GM12878 (cell line): ENCODE results near the gene PTPRM. TPM values are rescaled to one million over a fixed set of nuclear protein-coding genes. Genes with fewer than 3 reads are reported as not detected.

Experiments used
- ATAC-seq: fragments of 200-7000 bp; cut with Tn5 transposase; 3 replicates; pipeline ENCODE4 v1.9.1; 2020; ENCODE audit warnings: mild to moderate bottlenecking, moderate library complexity
- BruUV-seq: library from RNA; stranded (reverse); fragments of 400-500 nt; replicated peaks from 2 replicates; lab custom pipeline; 2021; lab: Mats Ljungman, UMichigan
- CTCF ChIA-PET: fragments of 300-600 bp; sonication (Branson Sonifier 250); formaldehyde crosslinking; extraction: SDS; loops from one replicate; lab custom pipeline; 2021; ENCODE audit warnings: inconsistent platforms; lab: Yijun Ruan, JAX
- POLR2A ChIA-PET: fragments of 350-600 bp; formaldehyde crosslinking; extraction: SDS; loops from one replicate; lab custom pipeline; 2021; ENCODE audit warnings: inconsistent platforms; lab: Charles Lee
- RAD21 ChIA-PET: fragments of 300-600 bp; sonication (Branson Sonifier 250); formaldehyde crosslinking; loops from one replicate; lab custom pipeline; 2023; ENCODE audit warnings: antibody characterized with exemption; ENCODE audit not compliant: unreplicated experiment; lab: Charles Lee
- SMC1A ChIA-PET: fragments of 300-600 bp; sonication (Branson Sonifier 250); formaldehyde crosslinking; loops from one replicate; lab custom pipeline; 2023; ENCODE audit not compliant: unreplicated experiment, uncharacterized antibody; lab: Charles Lee
- DNase-seq: peaks from one replicate; pipeline ENCODE4 v3.0.0-alpha.2; 2011; ENCODE audit warnings: low read depth, low spot score
- FAIRE-seq: peaks from 3 replicates; lab custom pipeline; 2011; peaks lifted over from hg19 to GRCh38; lab: Jason Lieb, UNC
- H2AFZ ChIP-seq: 2 replicates; pipeline ENCODE4 v1.6.0; 2011; ENCODE audit warnings: low read depth, low read length, control low read depth; ENCODE audit not compliant: control insufficient read depth
- H3K27ac ChIP-seq: 2 replicates; pipeline ENCODE4 v1.5.1; 2011; ENCODE audit warnings: control low read depth; ENCODE audit not compliant: control insufficient read depth, insufficient read depth
- H3K27me3 ChIP-seq, 2 experiments: replicated peaks in 1 of 2; 2 replicates each; pipeline versions ENCODE4 v1.6.0 to v1.6.1; 2011; ENCODE audit warnings: low read length in 1 of 2; ENCODE audit not compliant: control insufficient read depth in 2 of 2, insufficient read depth in 2 of 2
- H3K36me3 ChIP-seq, 2 experiments: 2 replicates each; pipeline ENCODE4 v1.5.1; 2011; ENCODE audit warnings: low read length in 1 of 2; ENCODE audit not compliant: control insufficient read depth in 2 of 2, insufficient read depth in 2 of 2
- H3K4me1 ChIP-seq: 2 replicates; pipeline ENCODE4 v1.6.1; 2011; ENCODE audit warnings: mild to moderate bottlenecking, low read length, moderate library complexity, mixed read lengths; ENCODE audit not compliant: control insufficient read depth, insufficient read depth
- H3K4me2 ChIP-seq: 2 replicates; pipeline ENCODE4 v1.6.0; 2011; ENCODE audit warnings: control low read depth; ENCODE audit not compliant: control insufficient read depth, insufficient read depth
- H3K4me3 ChIP-seq: fragments of 200-600 bp; sonication (generic); 2 replicates; pipeline ENCODE4 v1.5.1; 2016
- H3K79me2 ChIP-seq: 2 replicates; pipeline ENCODE4 v1.6.0; 2011; ENCODE audit warnings: low read length; ENCODE audit not compliant: control insufficient read depth, insufficient read depth
- H3K9ac ChIP-seq: 2 replicates; pipeline ENCODE4 v1.8.0; 2011; ENCODE audit warnings: low read length, control low read depth, mixed read lengths; ENCODE audit not compliant: control insufficient read depth, insufficient read depth
- H3K9me3 ChIP-seq: replicated peaks from 3 replicates; pipeline ENCODE4 v1.5.1; 2011; ENCODE audit warnings: mild to moderate bottlenecking, low read length; ENCODE audit not compliant: control insufficient read depth, insufficient read depth
- H4K20me1 ChIP-seq: 2 replicates; pipeline ENCODE4 v1.6.0; 2011; ENCODE audit not compliant: control insufficient read depth, insufficient read depth
- EP300 ChIP-seq, 2 experiments: fragments of 150-350 bp in 1 of 2; IDR thresholded peaks; 2 replicates each; pipeline ENCODE4 v1.6.1; 2011 to 2012; ENCODE audit warnings: low read depth in 2 of 2, low read length in 2 of 2, borderline replicate concordance in 1 of 2, improper control_type of control experiment in 1 of 2, inconsistent platforms in 1 of 2; ENCODE audit not compliant: control insufficient read depth in 1 of 2
- NR2C1 ChIP-seq: fragments of 450-650 bp; IDR thresholded peaks from 2 replicates; pipeline ENCODE4 v1.6.1; 2017; ENCODE audit warnings: antibody characterized with exemption, mild to moderate bottlenecking, moderate library complexity
- PAX8 ChIP-seq: fragments of 450-650 bp; IDR thresholded peaks from 2 replicates; pipeline ENCODE4 v1.6.1; 2017; ENCODE audit warnings: mild to moderate bottlenecking, moderate library complexity
- POU2F2 ChIP-seq: IDR thresholded peaks from 3 replicates; pipeline ENCODE4 v1.6.1; 2011; ENCODE audit warnings: low read depth, mild to moderate bottlenecking, low read length, borderline replicate concordance
- STAT1 ChIP-seq: fragments of 450-650 bp; conservative IDR thresholded peaks from 2 replicates; pipeline ENCODE4 v1.6.1; 2014; ENCODE audit warnings: antibody characterized with exemption, mild to moderate bottlenecking
- TCF7 ChIP-seq: IDR thresholded peaks from 2 replicates; pipeline ENCODE4 v1.6.1; 2014; ENCODE audit warnings: antibody characterized with exemption, borderline replicate concordance
- ZZZ3 ChIP-seq: IDR thresholded peaks from 2 replicates; pipeline ENCODE4 v1.6.1; 2011; ENCODE audit warnings: low read depth; ENCODE audit not compliant: control insufficient read depth, insufficient read length
- WGBS: methylation state at CpG from one replicate; pipeline ENCODE4 v1.1.6; 2016; ENCODE audit warnings: low lambda C conversion rate; ENCODE audit not compliant: insufficient replicate concordance, insufficient coverage; ENCODE audit errors: missing lambda C conversion rate; 5-methylcytosine and 5-hydroxymethylcytosine counted together
- in situ Hi-C: fragments of 300-500 bp; cut with MboI; formaldehyde crosslinking; loops from 9 replicates; pipeline ENCODE4 v1.14.3; 2018; ENCODE audit warnings: mixed read lengths
- intact Hi-C: fragments of 100-400 bp; cut with micrococcal nuclease; formaldehyde crosslinking; loops from one replicate; pipeline ENCODE4 v1.14.2; 2022; ENCODE audit not compliant: unreplicated experiment
- polyA plus RNA-seq, 11 experiments: library from polyadenylated mRNA; depleted of rRNA in 4 of 11; unstranded in 6 of 11; stranded (reverse) in 5 of 11; fragments of >200 nt; fragmentation: Nextera tagmentation in 4 of 11; fragmentation: Illumina TruSeq in 1 of 11; extraction: Ambion mirVana in 4 of 11; extraction: Trizol in 1 of 11; gene quantifications; 1 replicate in 1 of 11; 2 replicates in 10 of 11; pipeline versions ENCODE4 v1.2.1 to v1.2.3, GENCODE V29; 2011 to 2016; ENCODE audit warnings: inconsistent platforms in 2 of 11, missing spikeins in 2 of 11, low read depth in 1 of 11
- total RNA-seq, 4 experiments: library from RNA; depleted of rRNA in 3 of 4; stranded (reverse); fragments of >200 nt in 3 of 4; fragmentation: Illumina TruSeq in 1 of 4; extraction: Trizol in 1 of 4; gene quantifications; 2 replicates each; pipeline versions ENCODE4 v1.2.1 to v1.2.3, GENCODE V29; 2013 to 2021
- TF ChIP-seq, protein P1 (sequence below), 3 experiments: IDR thresholded peaks in 2 of 3; conservative IDR thresholded peaks in 1 of 3; 2 replicates each; pipeline ENCODE4 v1.5.1; 2011; ENCODE audit warnings: low read depth in 3 of 3, low read length in 3 of 3, mild to moderate bottlenecking in 3 of 3, control low read depth in 2 of 3, moderate library complexity in 2 of 3, inconsistent platforms in 1 of 3, mixed read lengths in 1 of 3; ENCODE audit not compliant: control insufficient read depth in 2 of 3, insufficient read depth in 1 of 3; ENCODE audit errors: extremely low read depth in 1 of 3
- TF ChIP-seq, protein P2 (sequence below): fragments of 450-650 bp; IDR thresholded peaks from 2 replicates; pipeline ENCODE4 v1.6.1; 2017; ENCODE audit warnings: mild to moderate bottlenecking
- TF ChIP-seq, protein P3 (sequence below): fragments of 450-650 bp; IDR thresholded peaks from 2 replicates; pipeline ENCODE4 v1.6.1; 2016; ENCODE audit warnings: mild to moderate bottlenecking

The PTPRM gene
- total and polyA plus RNA-seq, 10 of the 15 experiments (the other 5 are each of a cell fraction or from before 2014, with no cell fraction given): 0.07 to 22.6 (median 0.60) TPM

DNA sequence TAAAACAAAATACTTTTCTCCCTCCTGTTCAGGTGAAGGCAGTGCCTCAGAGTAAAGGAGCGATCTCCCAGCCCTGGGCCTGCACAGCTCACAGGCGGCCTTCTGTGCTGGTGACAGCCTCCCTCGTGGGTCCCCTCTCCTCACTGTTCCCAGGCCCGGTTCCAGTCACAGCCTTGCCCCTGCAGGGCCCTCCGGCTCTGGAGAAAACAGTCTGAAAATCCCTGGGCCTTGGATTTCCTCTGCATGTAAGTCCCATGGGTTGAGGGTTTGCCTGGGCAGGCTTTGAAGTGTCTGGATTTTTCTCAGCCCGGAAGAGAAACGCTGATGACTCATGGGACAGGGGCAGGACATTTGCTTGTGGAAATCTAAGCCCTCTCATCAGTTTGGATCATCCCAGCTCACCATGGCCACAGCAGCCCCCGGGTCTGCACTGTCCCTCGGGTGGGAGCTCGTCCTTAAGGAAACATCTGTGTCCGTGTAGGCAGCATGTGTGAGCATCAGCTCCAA is 856.0 kb downstream of the PTPRM start:
- ChIA-PET POLR2A (no interaction called here), RAD21 (no interaction called here), CTCF (no interaction called here)
- Histone ChIP-seq H3K4me1 (no peaks in the 10 kb centered on the region), H3K36me3 (no peaks in the 10 kb centered on the region), H3K4me2 (no peak overlapping the region), H3K9ac (no peak overlapping the region), H3K4me3 (no peak overlapping the region), H4K20me1 (no peaks in the 10 kb centered on the region), H3K27ac (no peak overlapping the region)
- FAIRE-seq: no peak
- ATAC-seq: no peak
- in situ Hi-C loops: no loop called here
- no peak for DNase-seq
- intact Hi-C loops: no loop called here
- no TSS peak for BruUV-seq
- 26% methylated on average over 11 of the region's 11 CpGs for WGBS
- TF ChIP-seq, protein P1, sequence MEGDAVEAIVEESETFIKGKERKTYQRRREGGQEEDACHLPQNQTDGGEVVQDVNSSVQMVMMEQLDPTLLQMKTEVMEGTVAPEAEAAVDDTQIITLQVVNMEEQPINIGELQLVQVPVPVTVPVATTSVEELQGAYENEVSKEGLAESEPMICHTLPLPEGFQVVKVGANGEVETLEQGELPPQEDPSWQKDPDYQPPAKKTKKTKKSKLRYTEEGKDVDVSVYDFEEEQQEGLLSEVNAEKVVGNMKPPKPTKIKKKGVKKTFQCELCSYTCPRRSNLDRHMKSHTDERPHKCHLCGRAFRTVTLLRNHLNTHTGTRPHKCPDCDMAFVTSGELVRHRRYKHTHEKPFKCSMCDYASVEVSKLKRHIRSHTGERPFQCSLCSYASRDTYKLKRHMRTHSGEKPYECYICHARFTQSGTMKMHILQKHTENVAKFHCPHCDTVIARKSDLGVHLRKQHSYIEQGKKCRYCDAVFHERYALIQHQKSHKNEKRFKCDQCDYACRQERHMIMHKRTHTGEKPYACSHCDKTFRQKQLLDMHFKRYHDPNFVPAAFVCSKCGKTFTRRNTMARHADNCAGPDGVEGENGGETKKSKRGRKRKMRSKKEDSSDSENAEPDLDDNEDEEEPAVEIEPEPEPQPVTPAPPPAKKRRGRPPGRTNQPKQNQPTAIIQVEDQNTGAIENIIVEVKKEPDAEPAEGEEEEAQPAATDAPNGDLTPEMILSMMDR (IDR thresholded peaks at IDR 0.05 in 2 of 3, conservative IDR thresholded peaks at IDR 0.05 in 1 of 3; ENCODE audit: control insufficient read depth in 2 of 3, extremely low read depth in 1 of 3, insufficient read depth in 1 of 3, low read depth in 3 of 3, low read length in 3 of 3): no peak
- no peak for TF ChIP-seq POU2F2
- TF ChIP-seq, all 136 proteins: peak for 0
- Histone ChIP-seq H3K9me3 (no peaks in the 10 kb centered on the region; the same call in 2 of the 3 replicates), H3K27me3 (no peaks in the 10 kb centered on the region; a peak in 1 of 4 replicates), H3K79me2 (no peaks in the 10 kb centered on the region), H2AFZ (no peak overlapping the region)
- SMC1A ChIA-PET: no interaction called here

DNA sequence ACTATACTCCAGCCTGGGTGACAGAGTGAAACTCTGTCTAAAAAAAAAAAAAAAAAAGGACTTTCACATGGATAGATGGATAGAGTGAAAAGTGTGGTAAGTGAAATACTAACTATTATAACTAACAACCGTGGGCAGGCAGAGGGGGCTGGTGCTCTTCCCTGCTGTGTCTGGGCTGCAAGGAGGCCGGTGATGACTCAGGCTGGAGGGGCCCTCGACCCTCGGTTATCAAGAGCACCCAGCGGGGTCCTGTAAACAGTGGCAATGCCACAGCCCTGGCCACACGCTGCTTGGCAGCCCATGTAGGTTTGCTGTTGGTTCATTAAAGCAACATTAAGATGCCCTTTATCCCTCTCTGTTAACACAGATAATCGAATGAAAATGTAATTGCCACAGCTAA is 857.4 kb downstream of the PTPRM start:
- Histone ChIP-seq H3K27me3 (no peaks in the 10 kb centered on the region; a peak in 1 of 4 replicates), H3K9me3 (no peaks in the 10 kb centered on the region; the same call in 2 of the 3 replicates), H3K27ac (no peak overlapping the region), H4K20me1 (no peaks in the 10 kb centered on the region), H2AFZ (no peak overlapping the region), H3K4me2 (no peak overlapping the region), H3K4me1 (no peaks in the 10 kb centered on the region), H3K9ac (no peak overlapping the region), H3K4me3 (no peak overlapping the region), H3K36me3 (no peaks in the 10 kb centered on the region), H3K79me2 (no peaks in the 10 kb centered on the region)
- no TSS peak for BruUV-seq
- intact Hi-C loops: no loop called here
- SMC1A ChIA-PET: no interaction called here
- in situ Hi-C loops: no loop called here
- POLR2A ChIA-PET: no interaction called here
- no peak for ATAC-seq
- no peak for FAIRE-seq
- CTCF ChIA-PET: no interaction called here
- WGBS: 20% methylated on average over 7 of the region's 7 CpGs
- RAD21 ChIA-PET: no interaction called here
- DNase-seq: no peak
- TF ChIP-seq TCF7 (no peak), STAT1 (no peak), NR2C1 (no peak), PAX8 (no peak), ZZZ3 (no peak), EP300 (IDR thresholded peaks at IDR 0.05; ENCODE audit: borderline replicate concordance in 1 of 2, control insufficient read depth in 1 of 2, low read depth in 2 of 2, low read length in 2 of 2) (no peak)
- TF ChIP-seq, protein P2, sequence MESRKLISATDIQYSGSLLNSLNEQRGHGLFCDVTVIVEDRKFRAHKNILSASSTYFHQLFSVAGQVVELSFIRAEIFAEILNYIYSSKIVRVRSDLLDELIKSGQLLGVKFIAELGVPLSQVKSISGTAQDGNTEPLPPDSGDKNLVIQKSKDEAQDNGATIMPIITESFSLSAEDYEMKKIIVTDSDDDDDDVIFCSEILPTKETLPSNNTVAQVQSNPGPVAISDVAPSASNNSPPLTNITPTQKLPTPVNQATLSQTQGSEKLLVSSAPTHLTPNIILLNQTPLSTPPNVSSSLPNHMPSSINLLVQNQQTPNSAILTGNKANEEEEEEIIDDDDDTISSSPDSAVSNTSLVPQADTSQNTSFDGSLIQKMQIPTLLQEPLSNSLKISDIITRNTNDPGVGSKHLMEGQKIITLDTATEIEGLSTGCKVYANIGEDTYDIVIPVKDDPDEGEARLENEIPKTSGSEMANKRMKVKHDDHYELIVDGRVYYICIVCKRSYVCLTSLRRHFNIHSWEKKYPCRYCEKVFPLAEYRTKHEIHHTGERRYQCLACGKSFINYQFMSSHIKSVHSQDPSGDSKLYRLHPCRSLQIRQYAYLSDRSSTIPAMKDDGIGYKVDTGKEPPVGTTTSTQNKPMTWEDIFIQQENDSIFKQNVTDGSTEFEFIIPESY: no peak
- TF ChIP-seq, protein P3, sequence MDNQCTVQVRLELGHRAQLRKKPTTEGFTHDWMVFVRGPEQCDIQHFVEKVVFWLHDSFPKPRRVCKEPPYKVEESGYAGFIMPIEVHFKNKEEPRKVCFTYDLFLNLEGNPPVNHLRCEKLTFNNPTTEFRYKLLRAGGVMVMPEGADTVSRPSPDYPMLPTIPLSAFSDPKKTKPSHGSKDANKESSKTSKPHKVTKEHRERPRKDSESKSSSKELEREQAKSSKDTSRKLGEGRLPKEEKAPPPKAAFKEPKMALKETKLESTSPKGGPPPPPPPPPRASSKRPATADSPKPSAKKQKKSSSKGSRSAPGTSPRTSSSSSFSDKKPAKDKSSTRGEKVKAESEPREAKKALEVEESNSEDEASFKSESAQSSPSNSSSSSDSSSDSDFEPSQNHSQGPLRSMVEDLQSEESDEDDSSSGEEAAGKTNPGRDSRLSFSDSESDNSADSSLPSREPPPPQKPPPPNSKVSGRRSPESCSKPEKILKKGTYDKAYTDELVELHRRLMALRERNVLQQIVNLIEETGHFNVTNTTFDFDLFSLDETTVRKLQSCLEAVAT: no peak
